CD14-positive monocyte (primary cell): ENCODE results near the gene CHMP1A. TPM values are rescaled to one million over a fixed set of nuclear protein-coding genes. Genes with fewer than 3 reads are reported as not detected.

Experiments
- DNase-seq, 3 donors: peaks; one replicate each; pipeline ENCODE4 v3.0.0-alpha.2; 2011 to 2022
- H2AFZ ChIP-seq: 2 replicates; pipeline ENCODE4 v1.6.0; 2012; ENCODE audit warnings: mild to moderate bottlenecking, low read depth, low read length, inconsistent platforms; ENCODE audit not compliant: insufficient read depth, poor library complexity, severe bottlenecking
- H3K27ac ChIP-seq, 2 donors: 1 replicate in 1 of 2; 2 replicates in 1 of 2; pipeline ENCODE4 v1.5.1; 2012 to 2013; ENCODE audit warnings: low read length in 2 of 2, control low read depth in 1 of 2, inconsistent platforms in 1 of 2, low read depth in 1 of 2, mild to moderate bottlenecking in 1 of 2
- H3K27me3 ChIP-seq, 2 donors: one replicate each; pipeline versions ENCODE4 v1.6.0 to v1.6.1; 2011 to 2013; ENCODE audit warnings: low read length in 2 of 2; ENCODE audit not compliant: control insufficient read depth in 2 of 2, insufficient read depth in 2 of 2
- H3K36me3 ChIP-seq, 2 donors: replicated peaks in 1 of 2; 1 replicate in 1 of 2; 2 replicates in 1 of 2; pipeline versions ENCODE4 v1.5.1 to v1.6.1; 2012 to 2013; ENCODE audit warnings: low read length in 2 of 2, control low read depth in 1 of 2, inconsistent platforms in 1 of 2, mild to moderate bottlenecking in 1 of 2; ENCODE audit not compliant: insufficient read depth in 2 of 2, control insufficient read depth in 1 of 2
- H3K4me1 ChIP-seq, 2 donors: 1 replicate in 1 of 2; 2 replicates in 1 of 2; pipeline versions ENCODE4 v1.5.1 to v1.6.1; 2012 to 2013; ENCODE audit warnings: low read length in 2 of 2, control low read depth in 1 of 2, inconsistent platforms in 1 of 2, mild to moderate bottlenecking in 1 of 2, moderate library complexity in 1 of 2; ENCODE audit not compliant: insufficient read depth in 2 of 2, control insufficient read depth in 1 of 2
- H3K4me2 ChIP-seq: replicated peaks from 2 replicates; pipeline ENCODE3; 2012; ENCODE audit warnings: low read length, moderate library complexity, mild to moderate bottlenecking; ENCODE audit not compliant: poor library complexity, severe bottlenecking; ENCODE audit errors: extremely low read depth
- H3K4me3 ChIP-seq, 3 experiments: fragments of 200-600 bp in 1 of 3; sonication (generic) in 1 of 3; replicated peaks in 1 of 3; 1 replicate in 2 of 3; 2 replicates in 1 of 3; pipeline ENCODE4 v1.5.1; 2011 to 2013; ENCODE audit warnings: low read length in 3 of 3, mild to moderate bottlenecking in 3 of 3, control low read depth in 2 of 3, low read depth in 2 of 3, inconsistent platforms in 1 of 3, moderate library complexity in 1 of 3
- H3K79me2 ChIP-seq: 2 replicates; pipeline ENCODE4 v1.6.0; 2012; ENCODE audit warnings: mild to moderate bottlenecking, control low read depth, inconsistent platforms, low read length, moderate library complexity; ENCODE audit not compliant: insufficient read depth
- H3K9ac ChIP-seq: 2 replicates; pipeline ENCODE4 v1.6.0; 2017; ENCODE audit warnings: low read length, mild to moderate bottlenecking; ENCODE audit not compliant: insufficient read depth, poor library complexity, severe bottlenecking
- H3K9me3 ChIP-seq, 2 donors: replicated peaks in 1 of 2; 1 replicate in 1 of 2; 2 replicates in 1 of 2; pipeline versions ENCODE4 v1.5.1 to v1.6.1; 2012 to 2013; ENCODE audit warnings: low read length in 2 of 2, control low read depth in 1 of 2; ENCODE audit not compliant: control insufficient read depth in 1 of 2, insufficient read depth in 1 of 2
- H4K20me1 ChIP-seq: 2 replicates; pipeline ENCODE4 v1.6.0; 2012; ENCODE audit warnings: mild to moderate bottlenecking, low read length, control low read depth, moderate library complexity; ENCODE audit not compliant: insufficient read depth
- H3K27ac Mint-ChIP-seq, 7 donors: one replicate each; pipeline ENCODE4 v1.8.0; 2020; ENCODE audit warnings: mild to moderate bottlenecking in 7 of 7, mixed read lengths in 7 of 7, moderate library complexity in 6 of 7, inconsistent platforms in 2 of 7
- H3K27me3 Mint-ChIP-seq, 3 donors: one replicate each; pipeline ENCODE4 v1.8.0; 2021 to 2022; ENCODE audit warnings: low read depth in 3 of 3, mild to moderate bottlenecking in 3 of 3, mixed read lengths in 3 of 3, moderate library complexity in 3 of 3, inconsistent platforms in 1 of 3
- H3K36me3 Mint-ChIP-seq, 2 donors: one replicate each; pipeline ENCODE4 v1.8.0; 2020; ENCODE audit warnings: mixed read lengths in 2 of 2, inconsistent platforms in 1 of 2, mild to moderate bottlenecking in 1 of 2
- H3K4me1 Mint-ChIP-seq: one replicate; pipeline ENCODE4 v1.8.0; 2020; ENCODE audit warnings: mild to moderate bottlenecking, mixed read lengths
- H3K4me3 Mint-ChIP-seq, 2 donors: one replicate each; pipeline ENCODE4 v1.8.0; 2020; ENCODE audit warnings: mild to moderate bottlenecking in 2 of 2, mixed read lengths in 2 of 2, moderate library complexity in 1 of 2
- H3K9me3 Mint-ChIP-seq, 7 donors: one replicate each; pipeline ENCODE4 v1.8.0; 2020 to 2022; ENCODE audit warnings: mixed read lengths in 7 of 7, mild to moderate bottlenecking in 6 of 7, moderate library complexity in 6 of 7, inconsistent platforms in 2 of 7
- WGBS: methylation state at CpG from one replicate; pipeline ENCODE4 v1.1.5; 2013; ENCODE audit warnings: missing lambda C conversion rate; ENCODE audit not compliant: insufficient coverage; 5-methylcytosine and 5-hydroxymethylcytosine counted together
- intact Hi-C, 2 donors: fragments of 100-400 bp; cut with micrococcal nuclease; formaldehyde crosslinking; loops; one replicate each; pipeline versions ENCODE4 v1.15.0 to v1.15.1; 2023
- polyA plus RNA-seq, 3 donors: library from polyadenylated mRNA; depleted of rRNA in 1 of 3; unstranded in 2 of 3; stranded (reverse) in 1 of 3; fragments of 300-500 nt in 2 of 3; fragments of >200 nt in 1 of 3; fragmentation: Illumina TruSeq in 2 of 3; gene quantifications; 1 replicate in 2 of 3; 2 replicates in 1 of 3; pipeline ENCODE4 v1.2.3, GENCODE V29; 2012 to 2021
- TF ChIP-seq, protein P1 (sequence below): fragments of 200-600 bp; IDR thresholded peaks from one replicate; pipeline ENCODE4 v1.8.0; 2022; ENCODE audit warnings: antibody characterized with exemption, mild to moderate bottlenecking

CHMP1A gene
- polyA plus RNA-seq, 3 donors: 57.3 to 85.7 (median 76.6) TPM

DNA sequence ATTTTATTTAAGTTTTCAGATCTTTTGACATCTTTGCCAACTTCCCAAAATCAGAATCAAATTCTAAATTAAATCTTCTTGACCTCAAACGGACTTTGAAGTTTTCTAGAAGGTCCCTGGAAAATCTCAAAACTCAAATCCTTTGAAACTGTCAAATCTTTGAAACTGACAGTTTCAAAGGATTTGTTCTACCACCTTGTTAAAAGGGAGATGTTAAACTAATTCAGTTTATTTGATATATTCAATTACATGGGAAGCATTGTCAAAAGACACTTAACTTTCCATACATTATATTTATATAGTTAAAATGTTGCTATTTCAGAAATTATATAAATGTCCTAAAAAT is 47.4 kb downstream of the CHMP1A start:
- Mint-ChIP-seq H3K4me3 (no peak overlapping the region), H3K27me3 (peaks cover 1 to 11% (median 5%) of the 10 kb centered on the region in 3 donors), H3K9me3 (no peaks in the 10 kb centered on the region), H3K27ac (no peak overlapping the region), H3K36me3 (no peaks in the 10 kb centered on the region), H3K4me1 (no peaks in the 10 kb centered on the region)
- Histone ChIP-seq H3K4me2 (no peak overlapping the region), H2AFZ (no peak overlapping the region), H3K79me2 (no peaks in the 10 kb centered on the region), H3K27me3 (no peaks in the 10 kb centered on the region), H3K9me3 (no peaks in the 10 kb centered on the region), H3K9ac (no peak overlapping the region), H3K4me1 (no peaks in the 10 kb centered on the region), H3K27ac (no peak overlapping the region), H4K20me1 (no peaks in the 10 kb centered on the region), H3K36me3 (no peaks in the 10 kb centered on the region), H3K4me3 (no peak overlapping the region)
- intact Hi-C loops: no loop called here
- TF ChIP-seq, protein P1, sequence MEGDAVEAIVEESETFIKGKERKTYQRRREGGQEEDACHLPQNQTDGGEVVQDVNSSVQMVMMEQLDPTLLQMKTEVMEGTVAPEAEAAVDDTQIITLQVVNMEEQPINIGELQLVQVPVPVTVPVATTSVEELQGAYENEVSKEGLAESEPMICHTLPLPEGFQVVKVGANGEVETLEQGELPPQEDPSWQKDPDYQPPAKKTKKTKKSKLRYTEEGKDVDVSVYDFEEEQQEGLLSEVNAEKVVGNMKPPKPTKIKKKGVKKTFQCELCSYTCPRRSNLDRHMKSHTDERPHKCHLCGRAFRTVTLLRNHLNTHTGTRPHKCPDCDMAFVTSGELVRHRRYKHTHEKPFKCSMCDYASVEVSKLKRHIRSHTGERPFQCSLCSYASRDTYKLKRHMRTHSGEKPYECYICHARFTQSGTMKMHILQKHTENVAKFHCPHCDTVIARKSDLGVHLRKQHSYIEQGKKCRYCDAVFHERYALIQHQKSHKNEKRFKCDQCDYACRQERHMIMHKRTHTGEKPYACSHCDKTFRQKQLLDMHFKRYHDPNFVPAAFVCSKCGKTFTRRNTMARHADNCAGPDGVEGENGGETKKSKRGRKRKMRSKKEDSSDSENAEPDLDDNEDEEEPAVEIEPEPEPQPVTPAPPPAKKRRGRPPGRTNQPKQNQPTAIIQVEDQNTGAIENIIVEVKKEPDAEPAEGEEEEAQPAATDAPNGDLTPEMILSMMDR: no peak
- no CpG with 5 or more reads among the region's 1 CpG for WGBS
- DNase-seq: no peak

DNA sequence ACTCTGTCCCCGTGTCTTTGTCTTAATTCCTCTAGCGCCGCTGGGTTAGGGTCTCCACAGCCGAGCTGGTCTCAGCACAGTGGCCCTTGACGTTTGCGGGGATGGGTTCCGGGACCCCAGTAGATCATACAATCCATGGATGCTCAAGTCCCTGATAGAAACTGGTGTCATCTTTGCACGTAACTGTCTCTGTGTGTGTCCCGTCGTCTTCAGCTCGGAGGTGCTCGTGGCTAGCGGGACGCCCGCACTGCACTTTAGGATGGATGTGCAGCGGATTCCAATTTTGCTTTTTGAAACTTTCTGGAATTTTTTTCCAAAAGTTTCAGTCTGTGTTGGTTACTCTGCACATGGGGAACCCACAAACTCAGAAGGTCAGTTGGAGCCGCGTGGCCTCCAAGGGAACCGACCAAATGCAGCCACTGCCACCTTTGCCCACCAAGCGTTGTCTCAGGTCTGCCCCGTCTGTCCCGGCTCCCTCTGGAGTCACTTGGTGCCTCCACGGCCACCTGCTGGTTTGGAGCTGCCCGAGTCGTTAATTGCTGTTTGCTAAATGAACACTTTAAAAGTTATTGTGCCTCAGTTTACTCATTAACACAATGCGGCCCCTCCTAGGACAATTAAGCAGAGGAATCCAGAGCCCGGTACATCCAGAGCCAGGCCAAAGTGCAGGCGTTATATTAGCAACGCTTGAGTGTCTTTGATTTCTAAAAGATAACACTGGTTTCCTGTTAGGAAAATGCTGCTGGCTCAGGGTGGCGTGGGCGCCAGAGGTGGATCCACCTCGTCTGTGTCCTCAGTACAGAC is 49.4 kb downstream of the CHMP1A start:
- Mint-ChIP-seq H3K27me3 (peaks cover under 1 to 6% (median 3%) of the 10 kb centered on the region in 3 donors), H3K4me1 (peaks cover under 1% of the 10 kb centered on the region), H3K4me3 (no peak overlapping the region), H3K36me3 (no peaks in the 10 kb centered on the region), H3K27ac (no peak overlapping the region), H3K9me3 (no peaks in the 10 kb centered on the region)
- H3K27me3 ChIP-seq: no peaks in the 10 kb centered on the region
- no peak overlapping the region for H3K4me3 ChIP-seq
- 89% methylated on average over 23 of the region's 32 CpGs for WGBS
- no peaks in the 10 kb centered on the region for H3K9me3 ChIP-seq
- H3K27ac ChIP-seq: no peak overlapping the region
- H3K9ac ChIP-seq: no peak overlapping the region
- intact Hi-C loops: no loop called here
- no peaks in the 10 kb centered on the region for H3K79me2 ChIP-seq
- no peaks in the 10 kb centered on the region for H3K36me3 ChIP-seq
- H2AFZ ChIP-seq: no peak overlapping the region
- TF ChIP-seq, protein P1: no peak
- DNase-seq: no peak
- H4K20me1 ChIP-seq: no peaks in the 10 kb centered on the region
- no peak overlapping the region for H3K4me2 ChIP-seq
- no peaks in the 10 kb centered on the region for H3K4me1 ChIP-seq
